Activated CD4-positive, alpha-beta T cell treated with anti-CD3 and anti-CD28 coated beads for 48 hours (primary cell): ENCODE results near the gene VWF.

ENCODE experiments used
- DNase-seq: peaks from one replicate; pipeline ENCODE4 v3.0.0-alpha.2; 2020

The VWF gene

GRCh38 chr12:5971194-5971850, 153.1 kb downstream of the VWF start:
- DNase-seq: no peak

- DNase-seq: no peak
These were observed 154.3 kb downstream of the VWF start for GRCh38 chr12:5969974-5970690.

GRCh38 chr12:5969156-5969973, 155.1 kb downstream of the VWF start:
- DNase-seq: no peak

- DNase-seq: no peak
These were observed 156.6 kb downstream of the VWF start for GRCh38 chr12:5967645-5968415.

- no peak for DNase-seq
These were observed 157.9 kb downstream of the VWF start for GRCh38 chr12:5966486-5967095.

- DNase-seq: peak; percentile 67
These were observed 158.5 kb downstream of the VWF start for GRCh38 chr12:5965950-5966383.

GRCh38 chr12:5964913-5965900, 159.3 kb downstream of the VWF start:
- DNase-seq: no peak

GRCh38 chr12:5963515-5963914, 161.0 kb downstream of the VWF start:
- DNase-seq: no peak

GRCh38 chr12:5960783-5961182, 163.7 kb downstream of the VWF start:
- no peak for DNase-seq

- DNase-seq: no peak
These were observed 167.5 kb downstream of the VWF start for GRCh38 chr12:5956987-5957386.

GRCh38 chr12:5954661-5955060, 169.8 kb downstream of the VWF start:
- no peak for DNase-seq

- DNase-seq: no peak
These were observed 170.5 kb downstream of the VWF start for GRCh38 chr12:5953835-5954586.

- no peak for DNase-seq
These were observed 172.4 kb downstream of the VWF start for GRCh38 chr12:5952031-5952430.

GRCh38 chr12:5948696-5949095, 175.8 kb downstream of the VWF start:
- DNase-seq: no peak

- DNase-seq: no peak
These were observed 177.5 kb downstream of the VWF start for GRCh38 chr12:5947006-5947405.

GRCh38 chr12:5946388-5946787, 178.1 kb downstream of the VWF start:
- no peak for DNase-seq

- no peak for DNase-seq
These were observed 179.1 kb downstream of the VWF start, which contains the start of gene ANO2 for GRCh38 chr12:5945071-5946008. ANO2 (minus strand) TSS chr12:5945259; CDS start chr12:5945217, 42 bp downstream.

- DNase-seq: no peak
These were observed 179.8 kb downstream of the VWF start for GRCh38 chr12:5944688-5945070.

- no peak for DNase-seq
These were observed 180.4 kb downstream of the VWF start for GRCh38 chr12:5944053-5944452.
